ENCODE data around the gene DICER1.

Gene DICER1

GRCh38 chr14:95111507-95112164 lies 45.7 kb downstream of the DICER1 start:
- no peak for DNase-seq (ENCODE audit: low spot score)
- TF ChIP-seq CTCF (IDR thresholded peaks at IDR 0.05; ENCODE audit: extremely low read depth, insufficient read depth, missing control alignments), result no peak
- in situ Hi-C loops (cut with MboI; ENCODE audit: low pct_unique_long_range_greater_than_20kb, low sequenced_read_pairs, unreplicated experiment), result no loop called here

GRCh38 chr14:95110178-95110577 lies 47.2 kb downstream of the DICER1 start:
- no peak for TF ChIP-seq CTCF (IDR thresholded peaks at IDR 0.05; ENCODE audit: extremely low read depth, insufficient read depth, missing control alignments)
- no peak for DNase-seq (ENCODE audit: low spot score)
- in situ Hi-C loops (cut with MboI; ENCODE audit: low pct_unique_long_range_greater_than_20kb, low sequenced_read_pairs, unreplicated experiment), result no loop called here

- in situ Hi-C loops (cut with MboI; ENCODE audit: low pct_unique_long_range_greater_than_20kb, low sequenced_read_pairs, unreplicated experiment), result no loop called here
- no peak for TF ChIP-seq CTCF (IDR thresholded peaks at IDR 0.05; ENCODE audit: extremely low read depth, insufficient read depth, missing control alignments)
- DNase-seq (ENCODE audit: low spot score), result no peak
These were observed 49.6 kb downstream of the DICER1 start for GRCh38 chr14:95107711-95108110.

- DNase-seq (ENCODE audit: low spot score), result no peak
- in situ Hi-C loops (cut with MboI; ENCODE audit: low pct_unique_long_range_greater_than_20kb, low sequenced_read_pairs, unreplicated experiment), result no loop called here
- TF ChIP-seq CTCF (IDR thresholded peaks at IDR 0.05; ENCODE audit: extremely low read depth, insufficient read depth, missing control alignments), result no peak
These were observed 50.4 kb downstream of the DICER1 start for GRCh38 chr14:95106971-95107370.

- no peak for DNase-seq (ENCODE audit: low spot score)
- in situ Hi-C loops (cut with MboI; ENCODE audit: low pct_unique_long_range_greater_than_20kb, low sequenced_read_pairs, unreplicated experiment), result no loop called here
- TF ChIP-seq CTCF (IDR thresholded peaks at IDR 0.05; ENCODE audit: extremely low read depth, insufficient read depth, missing control alignments), result no peak
These were observed 52.4 kb downstream of the DICER1 start for GRCh38 chr14:95104911-95105310.

- TF ChIP-seq CTCF (IDR thresholded peaks at IDR 0.05; ENCODE audit: extremely low read depth, insufficient read depth, missing control alignments), result no peak
- no peak for DNase-seq (ENCODE audit: low spot score)
- in situ Hi-C loops (cut with MboI; ENCODE audit: low pct_unique_long_range_greater_than_20kb, low sequenced_read_pairs, unreplicated experiment), result no loop called here
These were observed 54.7 kb downstream of the DICER1 start for GRCh38 chr14:95102680-95103044.
